HepG2 (cell line): ENCODE results near the gene ZNF764. TPM values are rescaled to one million over a fixed set of nuclear protein-coding genes. Genes with fewer than 3 reads are reported as not detected.
A peak's percentile ranks its signal among the peaks of the same experiment; 100 is the strongest.

Experiments
- ARNTL ChIP-seq: sonication (generic); formaldehyde crosslinking; IDR thresholded peaks from 2 replicates; pipeline ENCODE4 v1.4.0; 2020; ENCODE audit warnings: mild to moderate bottlenecking, missing genetic modification reagents
- GABPA ChIP-seq, 2 experiments: IDR thresholded peaks; 2 replicates each; pipeline ENCODE4 v1.6.1; 2011 to 2016; ENCODE audit warnings: low read depth in 2 of 2, low read length in 1 of 2, missing biosample characterization in 1 of 2, missing genetic modification characterization in 1 of 2
- GFI1 ChIP-seq: sonication (generic); formaldehyde crosslinking; IDR thresholded peaks from 2 replicates; pipeline ENCODE4 v1.5.0; 2020; ENCODE audit warnings: missing genetic modification reagents, mild to moderate bottlenecking, borderline replicate concordance
- HOXA5 ChIP-seq: sonication (generic); formaldehyde crosslinking; IDR thresholded peaks from 2 replicates; pipeline ENCODE4 v1.4.0; 2020; ENCODE audit warnings: missing genetic modification reagents
- LCORL ChIP-seq, 2 experiments: fragments of 450-650 bp in 1 of 2; sonication (generic) in 1 of 2; formaldehyde crosslinking in 1 of 2; IDR thresholded peaks; 2 replicates each; pipeline versions ENCODE4 v1.5.0 to v1.6.1; 2017 to 2020; ENCODE audit warnings: antibody characterized with exemption in 1 of 2, missing genetic modification reagents in 1 of 2
- MBD4 ChIP-seq: IDR thresholded peaks from 2 replicates; pipeline ENCODE4 v1.6.1; 2012; ENCODE audit warnings: low read length, inconsistent platforms, borderline replicate concordance
- RCOR2 ChIP-seq: IDR thresholded peaks from 2 replicates; pipeline ENCODE4 v1.6.1; 2016; ENCODE audit warnings: missing biosample characterization, missing genetic modification reagents
- REL ChIP-seq: sonication (generic); formaldehyde crosslinking; conservative IDR thresholded peaks from 2 replicates; pipeline ENCODE4 v1.8.0; 2022; ENCODE audit warnings: mild to moderate bottlenecking, missing genetic modification reagents, moderate library complexity
- RFXANK ChIP-seq: IDR thresholded peaks from 2 replicates; pipeline ENCODE4 v1.6.1; 2016
- SIN3A ChIP-seq: IDR thresholded peaks from 2 replicates; pipeline ENCODE4 v1.6.1; 2011; ENCODE audit warnings: low read depth, mild to moderate bottlenecking, control low read depth, low read length, borderline replicate concordance
- SRSF4 ChIP-seq: fragments of 200-400 bp; formaldehyde crosslinking; IDR thresholded peaks from one replicate; pipeline ENCODE4 v1.6.1; 2018; ENCODE audit warnings: mild to moderate bottlenecking, low read depth, low read length, moderate library complexity; ENCODE audit not compliant: poor library complexity, severe bottlenecking
- ZNF282 ChIP-seq: fragments of 450-650 bp; IDR thresholded peaks from 2 replicates; pipeline ENCODE4 v1.6.1; 2018; ENCODE audit not compliant: partially characterized antibody
- ZNF614 ChIP-seq: IDR thresholded peaks from 2 replicates; pipeline ENCODE4 v1.6.1; 2018; ENCODE audit warnings: missing biosample characterization, missing genetic modification reagents, inconsistent platforms, borderline replicate concordance
- ZNF678 ChIP-seq: sonication (generic); formaldehyde crosslinking; IDR thresholded peaks from 2 replicates; pipeline ENCODE4 v1.4.0; 2020; ENCODE audit warnings: mild to moderate bottlenecking, missing genetic modification reagents
- polyA plus RNA-seq, 8 experiments: library from polyadenylated mRNA; depleted of rRNA in 3 of 8; stranded (reverse) in 7 of 8; unstranded in 1 of 8; fragments of >200 nt; fragmentation: Illumina TruSeq in 4 of 8; extraction: Trizol in 4 of 8; gene quantifications; 2 replicates each; pipeline versions ENCODE4 v1.2.1 to v1.2.3, GENCODE V29; 2011 to 2016; ENCODE audit warnings: low read depth in 4 of 8, missing spikeins in 1 of 8, mixed read lengths in 1 of 8; ENCODE audit not compliant: insufficient read depth in 1 of 8
- total RNA-seq, 5 experiments: library from RNA; depleted of rRNA; stranded (reverse); fragments of >200 nt; fragmentation: Illumina TruSeq; extraction: Trizol; gene quantifications; 2 replicates each; pipeline ENCODE4 v1.2.3, GENCODE V29; 2016; ENCODE audit warnings: low read depth in 1 of 5
- TF ChIP-seq, protein P1 (sequence below): sonication (generic); formaldehyde crosslinking; conservative IDR thresholded peaks from 2 replicates; pipeline ENCODE4 v1.4.0; 2020; ENCODE audit warnings: missing genetic modification reagents
- TF ChIP-seq, protein P2 (sequence below): sonication (generic); formaldehyde crosslinking; IDR thresholded peaks from 2 replicates; pipeline ENCODE4 v1.4.0; 2020; ENCODE audit warnings: missing genetic modification reagents
- TF ChIP-seq, protein P3 (sequence below): IDR thresholded peaks from 2 replicates; pipeline ENCODE4 v1.6.1; 2016
- TF ChIP-seq, protein P4 (sequence below): sonication (generic); formaldehyde crosslinking; IDR thresholded peaks from 2 replicates; pipeline ENCODE4 v1.4.0; 2020; ENCODE audit warnings: mild to moderate bottlenecking, missing genetic modification reagents, borderline replicate concordance

The ZNF764 gene
- total and polyA plus RNA-seq, 2 of the 13 experiments (the other 11 are each of a cell fraction or from before 2014, with no cell fraction given) = 4.1 to 9.1 TPM

DNA sequence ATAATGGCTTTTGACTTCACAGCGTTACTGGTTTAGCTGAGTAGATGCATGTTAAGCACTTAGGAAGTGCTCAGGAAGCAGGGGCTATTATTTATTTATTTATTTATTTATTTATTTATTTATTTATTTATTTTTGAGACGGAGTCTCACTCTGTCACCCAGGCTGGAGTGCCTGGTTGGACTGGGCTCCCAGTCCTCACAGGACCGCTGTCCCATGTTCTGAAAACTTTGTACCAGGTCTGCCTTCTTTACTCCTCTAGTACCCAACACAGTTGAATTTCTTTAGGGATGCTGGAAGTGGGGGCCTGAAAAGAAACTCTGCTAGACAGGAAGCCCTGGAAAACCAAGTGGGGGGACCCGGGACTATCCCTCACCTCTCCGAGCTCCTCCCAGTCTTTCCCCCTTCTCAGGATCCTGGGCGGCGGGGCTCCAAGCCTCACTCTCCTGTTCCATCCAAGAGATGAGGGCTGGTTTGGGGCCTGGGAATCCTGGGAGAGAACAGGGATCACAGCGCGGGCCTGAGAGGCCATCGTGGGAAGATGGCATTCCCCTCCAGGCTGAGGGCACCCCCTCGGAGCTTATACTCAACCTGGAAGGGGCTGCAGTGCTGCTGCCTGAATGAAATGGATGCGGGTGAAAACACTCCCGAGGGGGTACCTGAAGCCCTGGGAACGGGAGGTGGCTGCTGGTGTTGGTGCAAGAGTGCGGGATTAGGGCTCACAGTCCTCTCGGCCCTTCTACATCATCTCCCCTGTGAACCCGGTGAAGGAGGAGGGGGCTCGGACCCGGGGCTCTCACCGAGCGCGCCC lies 12.7 kb upstream of the ZNF764 start (continued):
- TF ChIP-seq SRSF4 (no peak), ZNF614 (CRISPR knock-in tag) (no peak), REL (CRISPR knock-in tag) (no peak), GFI1 (CRISPR knock-in tag) (no peak; the same call in 1 of the 2 replicates), ZNF678 (peak; percentile 49; the same call in 1 of the 2 replicates), RCOR2 (no peak), ZNF282 (no peak), LCORL (IDR thresholded peaks at IDR 0.05) (no peak), LCORL (CRISPR knock-in tag; IDR thresholded peaks at IDR 0.05) (no peak), ARNTL (CRISPR knock-in tag) (no peak), SIN3A (no peak), GABPA (IDR thresholded peaks at IDR 0.05; ENCODE audit: low read depth, low read length) (no peak), GABPA (CRISPR knock-in tag; IDR thresholded peaks at IDR 0.05; ENCODE audit: low read depth) (no peak), RFXANK (CRISPR knock-in tag) (no peak), MBD4 (no peak), HOXA5 (no peak)
- TF ChIP-seq, protein P1, sequence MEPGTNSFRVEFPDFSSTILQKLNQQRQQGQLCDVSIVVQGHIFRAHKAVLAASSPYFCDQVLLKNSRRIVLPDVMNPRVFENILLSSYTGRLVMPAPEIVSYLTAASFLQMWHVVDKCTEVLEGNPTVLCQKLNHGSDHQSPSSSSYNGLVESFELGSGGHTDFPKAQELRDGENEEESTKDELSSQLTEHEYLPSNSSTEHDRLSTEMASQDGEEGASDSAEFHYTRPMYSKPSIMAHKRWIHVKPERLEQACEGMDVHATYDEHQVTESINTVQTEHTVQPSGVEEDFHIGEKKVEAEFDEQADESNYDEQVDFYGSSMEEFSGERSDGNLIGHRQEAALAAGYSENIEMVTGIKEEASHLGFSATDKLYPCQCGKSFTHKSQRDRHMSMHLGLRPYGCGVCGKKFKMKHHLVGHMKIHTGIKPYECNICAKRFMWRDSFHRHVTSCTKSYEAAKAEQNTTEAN = peak; percentile 58; the same call in 1 of the 2 replicates
- TF ChIP-seq, protein P2, sequence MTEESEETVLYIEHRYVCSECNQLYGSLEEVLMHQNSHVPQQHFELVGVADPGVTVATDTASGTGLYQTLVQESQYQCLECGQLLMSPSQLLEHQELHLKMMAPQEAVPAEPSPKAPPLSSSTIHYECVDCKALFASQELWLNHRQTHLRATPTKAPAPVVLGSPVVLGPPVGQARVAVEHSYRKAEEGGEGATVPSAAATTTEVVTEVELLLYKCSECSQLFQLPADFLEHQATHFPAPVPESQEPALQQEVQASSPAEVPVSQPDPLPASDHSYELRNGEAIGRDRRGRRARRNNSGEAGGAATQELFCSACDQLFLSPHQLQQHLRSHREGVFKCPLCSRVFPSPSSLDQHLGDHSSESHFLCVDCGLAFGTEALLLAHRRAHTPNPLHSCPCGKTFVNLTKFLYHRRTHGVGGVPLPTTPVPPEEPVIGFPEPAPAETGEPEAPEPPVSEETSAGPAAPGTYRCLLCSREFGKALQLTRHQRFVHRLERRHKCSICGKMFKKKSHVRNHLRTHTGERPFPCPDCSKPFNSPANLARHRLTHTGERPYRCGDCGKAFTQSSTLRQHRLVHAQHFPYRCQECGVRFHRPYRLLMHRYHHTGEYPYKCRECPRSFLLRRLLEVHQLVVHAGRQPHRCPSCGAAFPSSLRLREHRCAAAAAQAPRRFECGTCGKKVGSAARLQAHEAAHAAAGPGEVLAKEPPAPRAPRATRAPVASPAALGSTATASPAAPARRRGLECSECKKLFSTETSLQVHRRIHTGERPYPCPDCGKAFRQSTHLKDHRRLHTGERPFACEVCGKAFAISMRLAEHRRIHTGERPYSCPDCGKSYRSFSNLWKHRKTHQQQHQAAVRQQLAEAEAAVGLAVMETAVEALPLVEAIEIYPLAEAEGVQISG (CRISPR knock-in tag) = no peak
- TF ChIP-seq, protein P3, sequence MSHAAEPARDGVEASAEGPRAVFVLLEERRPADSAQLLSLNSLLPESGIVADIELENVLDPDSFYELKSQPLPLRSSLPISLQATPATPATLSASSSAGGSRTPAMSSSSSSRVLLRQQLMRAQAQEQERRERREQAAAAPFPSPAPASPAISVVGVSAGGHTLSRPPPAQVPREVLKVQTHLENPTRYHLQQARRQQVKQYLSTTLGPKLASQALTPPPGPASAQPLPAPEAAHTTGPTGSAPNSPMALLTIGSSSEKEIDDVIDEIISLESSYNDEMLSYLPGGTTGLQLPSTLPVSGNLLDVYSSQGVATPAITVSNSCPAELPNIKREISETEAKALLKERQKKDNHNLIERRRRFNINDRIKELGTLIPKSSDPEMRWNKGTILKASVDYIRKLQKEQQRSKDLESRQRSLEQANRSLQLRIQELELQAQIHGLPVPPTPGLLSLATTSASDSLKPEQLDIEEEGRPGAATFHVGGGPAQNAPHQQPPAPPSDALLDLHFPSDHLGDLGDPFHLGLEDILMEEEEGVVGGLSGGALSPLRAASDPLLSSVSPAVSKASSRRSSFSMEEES (CRISPR knock-in tag) = 0 out of 2 replicates have a peak, but pooled peaks have one; percentile 33
- TF ChIP-seq, protein P4, sequence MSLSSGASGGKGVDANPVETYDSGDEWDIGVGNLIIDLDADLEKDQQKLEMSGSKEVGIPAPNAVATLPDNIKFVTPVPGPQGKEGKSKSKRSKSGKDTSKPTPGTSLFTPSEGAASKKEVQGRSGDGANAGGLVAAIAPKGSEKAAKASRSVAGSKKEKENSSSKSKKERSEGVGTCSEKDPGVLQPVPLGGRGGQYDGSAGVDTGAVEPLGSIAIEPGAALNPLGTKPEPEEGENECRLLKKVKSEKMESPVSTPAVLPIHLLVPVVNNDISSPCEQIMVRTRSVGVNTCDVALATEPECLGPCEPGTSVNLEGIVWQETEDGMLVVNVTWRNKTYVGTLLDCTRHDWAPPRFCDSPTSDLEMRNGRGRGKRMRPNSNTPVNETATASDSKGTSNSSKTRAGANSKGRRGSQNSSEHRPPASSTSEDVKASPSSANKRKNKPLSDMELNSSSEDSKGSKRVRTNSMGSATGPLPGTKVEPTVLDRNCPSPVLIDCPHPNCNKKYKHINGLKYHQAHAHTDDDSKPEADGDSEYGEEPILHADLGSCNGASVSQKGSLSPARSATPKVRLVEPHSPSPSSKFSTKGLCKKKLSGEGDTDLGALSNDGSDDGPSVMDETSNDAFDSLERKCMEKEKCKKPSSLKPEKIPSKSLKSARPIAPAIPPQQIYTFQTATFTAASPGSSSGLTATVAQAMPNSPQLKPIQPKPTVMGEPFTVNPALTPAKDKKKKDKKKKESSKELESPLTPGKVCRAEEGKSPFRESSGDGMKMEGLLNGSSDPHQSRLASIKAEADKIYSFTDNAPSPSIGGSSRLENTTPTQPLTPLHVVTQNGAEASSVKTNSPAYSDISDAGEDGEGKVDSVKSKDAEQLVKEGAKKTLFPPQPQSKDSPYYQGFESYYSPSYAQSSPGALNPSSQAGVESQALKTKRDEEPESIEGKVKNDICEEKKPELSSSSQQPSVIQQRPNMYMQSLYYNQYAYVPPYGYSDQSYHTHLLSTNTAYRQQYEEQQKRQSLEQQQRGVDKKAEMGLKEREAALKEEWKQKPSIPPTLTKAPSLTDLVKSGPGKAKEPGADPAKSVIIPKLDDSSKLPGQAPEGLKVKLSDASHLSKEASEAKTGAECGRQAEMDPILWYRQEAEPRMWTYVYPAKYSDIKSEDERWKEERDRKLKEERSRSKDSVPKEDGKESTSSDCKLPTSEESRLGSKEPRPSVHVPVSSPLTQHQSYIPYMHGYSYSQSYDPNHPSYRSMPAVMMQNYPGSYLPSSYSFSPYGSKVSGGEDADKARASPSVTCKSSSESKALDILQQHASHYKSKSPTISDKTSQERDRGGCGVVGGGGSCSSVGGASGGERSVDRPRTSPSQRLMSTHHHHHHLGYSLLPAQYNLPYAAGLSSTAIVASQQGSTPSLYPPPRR (CRISPR knock-in tag) = no peak
